Prostate gland (tissue), 2 donors: Measurements from ENCODE around the gene NRXN3. TPM values are rescaled to one million over a fixed set of nuclear protein-coding genes. Genes with fewer than 3 reads are reported as not detected.
A peak's percentile ranks its signal among the peaks of the same experiment; 100 is the strongest.

ENCODE experiments used
- DNase-seq: peaks from one replicate; pipeline ENCODE4 v3.0.0-alpha.2; 2019; ENCODE audit warnings: low spot score
- H3K27ac ChIP-seq, 2 donors: fragments of 200-600 bp; sonication (generic); 2 replicates each; pipeline ENCODE4 v1.5.1; 2017 to 2019
- H3K27me3 ChIP-seq: fragments of 200-600 bp; sonication (generic); replicated peaks from 2 replicates; pipeline ENCODE4 v1.5.1; 2019; ENCODE audit not compliant: insufficient read depth
- H3K36me3 ChIP-seq, 2 donors: fragments of 200-600 bp; sonication (generic); 1 replicate in 1 of 2; 2 replicates in 1 of 2; pipeline versions ENCODE4 v1.5.1 to v1.8.1; 2017 to 2019
- H3K4me1 ChIP-seq: fragments of 200-600 bp; sonication (generic); replicated peaks from 2 replicates; pipeline ENCODE4 v1.5.1; 2019
- H3K4me3 ChIP-seq, 2 donors: fragments of 200-600 bp; sonication (generic); 2 replicates each; pipeline ENCODE4 v1.5.1; 2017 to 2019
- H3K9me3 ChIP-seq: fragments of 200-600 bp; sonication (generic); 2 replicates; pipeline ENCODE4 v1.5.1; 2017
- POLR2A ChIP-seq: fragments of 450-650 bp; IDR thresholded peaks from one replicate; pipeline ENCODE4 v1.6.1; 2016; ENCODE audit warnings: antibody characterized with exemption, mild to moderate bottlenecking
- POLR2AphosphoS5 ChIP-seq: sonication (generic); formaldehyde crosslinking; IDR thresholded peaks from one replicate; pipeline ENCODE4 v1.6.1; 2017; ENCODE audit warnings: antibody characterized with exemption
- WGBS: methylation state at CpG from one replicate; pipeline ENCODE4 v1.1.5; 2018; 5-methylcytosine and 5-hydroxymethylcytosine counted together
- intact Hi-C: fragments of 100-400 bp; cut with DNase I; formaldehyde crosslinking; loops from one replicate; pipeline ENCODE4 v1.14.2; 2022
- total RNA-seq, 2 donors: library from RNA; depleted of rRNA; stranded (reverse); fragments of >200 nt; gene quantifications; one replicate each; pipeline ENCODE4 v1.1.0, GENCODE V29; 2016
- TF ChIP-seq, protein P1 (sequence below), 4 experiments: fragments of 200-600 bp in 2 of 4; fragments of 450-650 bp in 2 of 4; sonication (generic) in 2 of 4; IDR thresholded peaks; 1 replicate in 3 of 4; 2 replicates in 1 of 4; pipeline ENCODE4 v1.5.1; 2016 to 2019; ENCODE audit warnings: antibody characterized with exemption in 4 of 4, mild to moderate bottlenecking in 2 of 4, moderate library complexity in 2 of 4

NRXN3 gene
- total RNA-seq, 2 donors from 2014 or later, result 6.6 to 8.2 TPM

DNA sequence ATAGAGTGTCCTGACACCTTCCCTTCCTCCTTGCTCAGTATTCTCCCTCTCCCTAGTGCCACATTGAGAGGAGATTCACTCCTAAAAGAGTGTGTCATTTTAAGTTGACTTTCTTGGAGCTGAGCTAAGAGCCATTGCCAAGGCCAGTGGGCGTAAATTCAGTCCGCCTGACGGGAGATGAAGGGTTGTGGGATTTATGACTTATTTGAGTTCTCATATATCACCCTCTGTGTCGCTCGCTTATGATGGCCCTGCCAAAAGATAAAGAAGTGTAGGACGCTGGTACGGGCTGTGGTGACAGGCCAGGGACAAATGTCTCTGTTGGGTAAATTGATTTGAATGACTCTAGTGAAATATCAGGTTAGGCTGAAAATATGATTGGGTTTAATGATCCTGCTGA lies 867.4 kb downstream of the NRXN3 start:
- no peaks in the 10 kb centered on the region for H3K9me3 ChIP-seq
- TF ChIP-seq, protein P1, sequence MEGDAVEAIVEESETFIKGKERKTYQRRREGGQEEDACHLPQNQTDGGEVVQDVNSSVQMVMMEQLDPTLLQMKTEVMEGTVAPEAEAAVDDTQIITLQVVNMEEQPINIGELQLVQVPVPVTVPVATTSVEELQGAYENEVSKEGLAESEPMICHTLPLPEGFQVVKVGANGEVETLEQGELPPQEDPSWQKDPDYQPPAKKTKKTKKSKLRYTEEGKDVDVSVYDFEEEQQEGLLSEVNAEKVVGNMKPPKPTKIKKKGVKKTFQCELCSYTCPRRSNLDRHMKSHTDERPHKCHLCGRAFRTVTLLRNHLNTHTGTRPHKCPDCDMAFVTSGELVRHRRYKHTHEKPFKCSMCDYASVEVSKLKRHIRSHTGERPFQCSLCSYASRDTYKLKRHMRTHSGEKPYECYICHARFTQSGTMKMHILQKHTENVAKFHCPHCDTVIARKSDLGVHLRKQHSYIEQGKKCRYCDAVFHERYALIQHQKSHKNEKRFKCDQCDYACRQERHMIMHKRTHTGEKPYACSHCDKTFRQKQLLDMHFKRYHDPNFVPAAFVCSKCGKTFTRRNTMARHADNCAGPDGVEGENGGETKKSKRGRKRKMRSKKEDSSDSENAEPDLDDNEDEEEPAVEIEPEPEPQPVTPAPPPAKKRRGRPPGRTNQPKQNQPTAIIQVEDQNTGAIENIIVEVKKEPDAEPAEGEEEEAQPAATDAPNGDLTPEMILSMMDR (IDR thresholded peaks at IDR 0.05), result no peak
- no peak for TF ChIP-seq POLR2A
- TF ChIP-seq POLR2AphosphoS5, result no peak
- intact Hi-C loops, result no loop called here

DNA sequence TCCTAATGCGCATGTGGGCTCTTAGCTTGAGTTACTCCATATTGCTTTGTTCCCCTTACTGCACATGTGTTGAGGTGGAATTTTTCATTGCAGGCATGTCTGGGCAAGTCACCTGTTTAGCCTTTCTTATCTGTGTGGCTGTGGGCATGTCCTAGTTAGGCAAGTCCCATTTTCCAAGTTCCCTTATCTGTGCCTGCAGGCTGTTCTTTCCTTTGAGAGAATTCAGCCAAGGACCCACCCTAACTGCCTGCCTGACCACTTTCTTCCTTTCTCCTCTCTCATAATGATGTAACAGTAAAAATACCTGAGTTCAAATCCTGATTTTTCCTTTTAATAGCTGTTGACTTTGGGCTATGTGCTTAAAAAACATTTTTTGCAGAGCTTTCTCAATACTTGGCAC lies 870.6 kb downstream of the NRXN3 start:
- no peak for DNase-seq
- no peaks in the 10 kb centered on the region for H3K9me3 ChIP-seq
- TF ChIP-seq, protein P1 (IDR thresholded peaks at IDR 0.05), result no peak
- TF ChIP-seq POLR2AphosphoS5, result no peak
- TF ChIP-seq POLR2A, result no peak
- no peaks in the 10 kb centered on the region for H3K4me1 ChIP-seq
- intact Hi-C loops, result no loop called here
- H3K36me3 ChIP-seq, result no peaks in the 10 kb centered on the region
- no peak overlapping the region for H3K27ac ChIP-seq
- 100% methylated on average over 1 of the region's 1 CpG for WGBS
- H3K4me3 ChIP-seq, result no peak overlapping the region
- no peaks in the 10 kb centered on the region for H3K27me3 ChIP-seq

More for the DNA sequence above, 867.4 kb downstream of the NRXN3 start:
- Histone ChIP-seq H3K36me3 (no peaks in the 10 kb centered on the region), H3K27ac (no peak overlapping the region), H3K27me3 (no peaks in the 10 kb centered on the region), H3K4me1 (no peaks in the 10 kb centered on the region), H3K4me3 (no peak overlapping the region)
- DNase-seq, result no peak
- 25% methylated on average over 7 of the region's 7 CpGs for WGBS

DNA sequence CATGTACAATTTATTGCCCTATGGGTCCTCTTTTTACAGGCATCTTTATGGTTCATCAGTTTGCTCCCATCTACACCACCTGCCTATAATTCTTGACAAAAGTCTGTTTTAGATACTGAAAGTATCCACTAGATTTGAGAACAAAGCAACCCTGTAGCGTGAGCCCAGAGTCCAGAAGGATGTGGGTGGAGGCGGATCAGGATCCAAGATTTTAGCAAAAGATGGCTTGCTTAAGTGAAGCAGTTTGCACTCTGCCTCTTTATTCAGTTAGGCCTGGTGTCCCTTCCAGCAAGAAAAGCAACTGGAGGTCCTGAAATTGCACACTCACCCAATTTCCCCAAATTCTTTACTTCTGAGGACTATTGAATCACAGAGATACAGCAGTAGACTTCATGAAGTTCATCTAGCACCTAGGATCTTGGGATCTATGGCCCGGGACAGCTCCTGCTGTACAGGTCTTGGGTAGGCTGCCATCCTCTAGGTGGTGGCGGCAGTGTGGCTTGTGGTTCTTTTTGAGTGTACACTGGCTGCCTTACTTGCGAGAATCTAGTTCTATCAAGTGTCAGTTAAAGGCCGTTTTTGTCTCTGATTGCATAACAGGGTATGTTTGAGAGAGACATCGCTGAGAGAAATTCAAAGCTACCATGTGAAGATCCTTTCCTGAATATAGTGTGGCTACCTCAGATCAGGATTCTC lies 873.2 kb downstream of the NRXN3 start:
- intact Hi-C loops, result no loop called here
- Histone ChIP-seq H3K27me3 (no peaks in the 10 kb centered on the region), H3K27ac (no peak overlapping the region), H3K4me3 (no peak overlapping the region), H3K4me1 (no peaks in the 10 kb centered on the region), H3K9me3 (no peaks in the 10 kb centered on the region), H3K36me3 (no peaks in the 10 kb centered on the region)
- DNase-seq, result no peak
- TF ChIP-seq POLR2AphosphoS5 (no peak), POLR2A (no peak)
- TF ChIP-seq, protein P1 (IDR thresholded peaks at IDR 0.05), result no peak
- 91% methylated on average over 7 of the region's 7 CpGs for WGBS

DNA sequence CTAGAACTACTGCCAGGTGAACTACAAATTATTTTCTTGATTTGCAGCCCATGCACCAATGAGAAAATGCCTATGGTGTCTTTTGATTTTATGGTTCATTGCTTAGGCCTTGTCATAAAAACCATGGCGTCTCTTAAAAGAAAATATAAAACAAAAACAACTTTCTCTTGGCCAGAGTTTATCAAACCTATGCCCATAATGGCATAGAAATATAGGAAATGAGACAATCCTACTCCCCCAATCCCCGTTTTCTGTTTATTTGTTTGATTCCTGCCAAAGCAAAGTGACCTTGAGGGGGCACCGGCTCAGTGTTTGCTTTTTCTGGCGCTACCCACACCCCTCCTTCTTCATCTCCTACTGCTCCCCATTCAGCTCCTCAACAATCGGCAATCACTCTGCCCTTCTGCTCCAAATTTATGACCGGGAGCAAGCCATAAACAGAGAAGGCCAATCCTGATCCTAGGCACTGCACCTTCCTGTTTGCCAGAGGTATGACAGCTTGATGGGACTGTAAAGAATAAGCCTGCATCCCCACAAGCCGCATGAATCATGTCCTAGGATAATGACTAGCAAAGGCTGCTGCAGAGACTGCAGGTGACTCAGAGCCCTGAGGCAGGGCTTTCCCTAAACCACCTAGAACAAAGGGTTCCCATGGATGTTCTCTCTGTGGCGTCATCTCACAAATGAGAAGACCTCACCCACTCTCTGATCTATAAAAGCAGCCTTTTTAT lies 874.9 kb downstream of the NRXN3 start:
- TF ChIP-seq POLR2AphosphoS5 (peak; percentile 56), POLR2A (no peak)
- TF ChIP-seq, protein P1 (IDR thresholded peaks at IDR 0.05), result no peak
- no peaks in the 10 kb centered on the region for H3K9me3 ChIP-seq
- DNase-seq, result peak; percentile 45
- 23% methylated on average over 8 of the region's 8 CpGs for WGBS
- H3K36me3 ChIP-seq, result no peaks in the 10 kb centered on the region
- no peaks in the 10 kb centered on the region for H3K27me3 ChIP-seq
- no peak overlapping the region for H3K4me3 ChIP-seq
- no peaks in the 10 kb centered on the region for H3K4me1 ChIP-seq
- intact Hi-C loops, result no loop called here
- H3K27ac ChIP-seq, result no peak overlapping the region
